IMR-90 (cell line): ENCODE data around the gene GPX3. TPM values are rescaled to one million over a fixed set of nuclear protein-coding genes. Genes with fewer than 3 reads are reported as not detected.

ENCODE experiments used
- ATAC-seq: fragments of 200-7000 bp; cut with Tn5 transposase; 2 replicates; pipeline ENCODE4 v1.9.1; 2020; ENCODE audit warnings: low read depth, mild to moderate bottlenecking, moderate library complexity
- BruUV-seq: library from RNA; stranded (reverse); fragments of 400-500 nt; replicated peaks from 2 replicates; lab custom pipeline; 2021; lab: Mats Ljungman, UMichigan
- CTCF ChIA-PET: fragments of 300-600 bp; formaldehyde crosslinking; extraction: SDS; loops from one replicate; lab custom pipeline; 2021; ENCODE audit warnings: antibody characterized with exemption; lab: Yijun Ruan, JAX
- POLR2A ChIA-PET: fragments of 300-600 bp; sonication (Branson Sonifier 250); formaldehyde crosslinking; loops from one replicate; lab custom pipeline; 2022; ENCODE audit warnings: antibody characterized with exemption; ENCODE audit not compliant: unreplicated experiment; lab: Charles Lee
- DNase-seq: peaks from one replicate; pipeline ENCODE4 v3.0.0; 2013
- H2AFZ ChIP-seq: replicated peaks from 2 replicates; pipeline ENCODE3; 2013; ENCODE audit warnings: low read length, mild to moderate bottlenecking; ENCODE audit not compliant: poor library complexity
- H2AK5ac ChIP-seq: 2 replicates; pipeline ENCODE4 v1.6.1; 2013; ENCODE audit warnings: low read depth, low read length, inconsistent platforms
- H2AK9ac ChIP-seq: replicated peaks from 2 replicates; pipeline ENCODE3; 2013; ENCODE audit warnings: mild to moderate bottlenecking, low read depth, low read length, moderate library complexity; ENCODE audit not compliant: poor library complexity
- H2BK120ac ChIP-seq: 2 replicates; pipeline ENCODE4 v1.6.1; 2013; ENCODE audit warnings: low read depth, low read length, inconsistent platforms
- H2BK15ac ChIP-seq: 3 replicates; pipeline ENCODE4 v1.6.1; 2013; ENCODE audit warnings: low read depth, low read length, inconsistent platforms
- H2BK20ac ChIP-seq: 2 replicates; pipeline ENCODE4 v1.6.1; 2013; ENCODE audit warnings: low read depth, mild to moderate bottlenecking, inconsistent platforms, low read length, moderate library complexity
- H2BK5ac ChIP-seq: 2 replicates; pipeline ENCODE4 v1.6.1; 2013; ENCODE audit warnings: mild to moderate bottlenecking, low read depth, low read length, inconsistent platforms; ENCODE audit not compliant: poor library complexity, severe bottlenecking
- H3K14ac ChIP-seq: replicated peaks from 2 replicates; pipeline ENCODE4 v1.6.1; 2013; ENCODE audit warnings: low read depth, low read length, inconsistent platforms
- H3K18ac ChIP-seq: 2 replicates; pipeline ENCODE4 v1.6.1; 2013; ENCODE audit warnings: low read depth, low read length, control low read depth
- H3K23ac ChIP-seq: 2 replicates; pipeline ENCODE4 v1.6.1; 2013; ENCODE audit warnings: low read depth, low read length, inconsistent platforms
- H3K27ac ChIP-seq: 2 replicates; pipeline ENCODE4 v1.5.1; 2013; ENCODE audit warnings: mild to moderate bottlenecking, control low read depth, low read length; ENCODE audit not compliant: insufficient read depth
- H3K27me3 ChIP-seq: 2 replicates; pipeline ENCODE4 v1.6.1; 2013; ENCODE audit warnings: low read length; ENCODE audit not compliant: control insufficient read depth, insufficient read depth
- H3K36me3 ChIP-seq: 2 replicates; pipeline ENCODE4 v1.6.1; 2013; ENCODE audit warnings: low read length, mixed read lengths; ENCODE audit not compliant: control insufficient read depth, insufficient read depth
- H3K4ac ChIP-seq: 2 replicates; pipeline ENCODE4 v1.6.1; 2013; ENCODE audit warnings: low read depth, low read length, inconsistent platforms
- H3K4me1 ChIP-seq: 2 replicates; pipeline ENCODE4 v1.6.1; 2013; ENCODE audit warnings: low read length, mixed read lengths; ENCODE audit not compliant: control insufficient read depth, insufficient read depth
- H3K4me2 ChIP-seq: 2 replicates; pipeline ENCODE4 v1.6.1; 2013; ENCODE audit warnings: low read depth, mild to moderate bottlenecking, control low read depth, low read length, moderate library complexity
- H3K4me3 ChIP-seq: 2 replicates; pipeline ENCODE4 v1.5.1; 2013; ENCODE audit warnings: low read depth, mild to moderate bottlenecking, control low read depth, low read length, moderate library complexity; ENCODE audit not compliant: insufficient read depth
- H3K56ac ChIP-seq: 2 replicates; pipeline ENCODE4 v1.6.1; 2013; ENCODE audit warnings: low read length, inconsistent platforms; ENCODE audit not compliant: insufficient read depth; ENCODE audit errors: extremely low read depth
- H3K79me1 ChIP-seq, 2 experiments: 2 replicates each; pipeline ENCODE4 v1.6.1; 2013; ENCODE audit warnings: low read length in 2 of 2, inconsistent platforms in 1 of 2, low read depth in 1 of 2
- H3K9ac ChIP-seq: 2 replicates; pipeline ENCODE4 v1.6.1; 2013; ENCODE audit warnings: low read depth, low read length, control low read depth
- H3K9me1 ChIP-seq: 2 replicates; pipeline ENCODE4 v1.6.1; 2013; ENCODE audit warnings: low read length, inconsistent platforms; ENCODE audit not compliant: insufficient read depth
- H3K9me3 ChIP-seq: 2 replicates; pipeline ENCODE4 v1.6.1; 2013; ENCODE audit warnings: low read length; ENCODE audit not compliant: control insufficient read depth, insufficient read depth
- H4K20me1 ChIP-seq: 2 replicates; pipeline ENCODE4 v1.6.1; 2013; ENCODE audit warnings: low read length, inconsistent platforms; ENCODE audit not compliant: insufficient read depth
- H4K5ac ChIP-seq: 2 replicates; pipeline ENCODE4 v1.6.1; 2013; ENCODE audit warnings: mild to moderate bottlenecking, low read depth, low read length, control low read depth
- H4K8ac ChIP-seq, 2 experiments: 2 replicates each; pipeline ENCODE4 v1.6.1; 2013; ENCODE audit warnings: low read depth in 2 of 2, low read length in 2 of 2, control low read depth in 1 of 2, inconsistent platforms in 1 of 2
- H4K91ac ChIP-seq: 2 replicates; pipeline ENCODE4 v1.6.1; 2013; ENCODE audit warnings: low read depth, low read length, inconsistent platforms; ENCODE audit not compliant: insufficient read depth
- BHLHE40 ChIP-seq: fragments of 150-350 bp; IDR thresholded peaks from 2 replicates; pipeline ENCODE4 v1.6.1; 2016; ENCODE audit warnings: mild to moderate bottlenecking, low read depth, low read length
- CEBPB ChIP-seq: IDR thresholded peaks from 2 replicates; pipeline ENCODE4 v1.6.1; 2012; ENCODE audit warnings: low read depth, low read length, improper control_type of control experiment
- CTCF ChIP-seq: conservative IDR thresholded peaks from 2 replicates; pipeline ENCODE4 v1.5.1; 2012; ENCODE audit warnings: mild to moderate bottlenecking, low read depth, low read length, improper control_type of control experiment
- FOS ChIP-seq: fragments of 150-350 bp; IDR thresholded peaks from 2 replicates; pipeline ENCODE4 v1.6.1; 2016; ENCODE audit warnings: low read depth, low read length
- MAZ ChIP-seq: IDR thresholded peaks from 2 replicates; pipeline ENCODE4 v1.6.1; 2012; ENCODE audit warnings: low read depth, mild to moderate bottlenecking, low read length, improper control_type of control experiment, moderate library complexity, borderline replicate concordance
- RAD21 ChIP-seq: IDR thresholded peaks from 2 replicates; pipeline ENCODE4 v1.6.1; 2012; ENCODE audit warnings: low read length, improper control_type of control experiment
- RFX5 ChIP-seq: IDR thresholded peaks from 2 replicates; pipeline ENCODE4 v1.8.0; 2012; ENCODE audit warnings: low read depth, mild to moderate bottlenecking, low read length, moderate library complexity
- SMC3 ChIP-seq: fragments of 150-350 bp; IDR thresholded peaks from 2 replicates; pipeline ENCODE4 v1.6.1; 2016; ENCODE audit warnings: low read depth, mild to moderate bottlenecking, antibody characterized with exemption, low read length, moderate library complexity
- WGBS, 2 experiments: methylation state at CpG; one replicate each; pipeline versions ENCODE4 v1.1.5 to v1.1.7; 2013; ENCODE audit warnings: missing lambda C conversion rate in 2 of 2; ENCODE audit not compliant: insufficient read length in 1 of 2; ENCODE audit errors: extremely low coverage in 2 of 2; 5-methylcytosine and 5-hydroxymethylcytosine counted together
- dilution Hi-C: fragments of 300-500 bp; cut with HindIII; formaldehyde crosslinking; loops from one replicate; pipeline ENCODE4 v1.14.3; 2018; ENCODE audit warnings: low sequenced_read_pairs; ENCODE audit not compliant: unreplicated experiment
- in situ Hi-C: fragments of 300-500 bp; cut with MboI; formaldehyde crosslinking; loops from 3 replicates; pipeline ENCODE4 v1.14.3; 2019; ENCODE audit warnings: low sequenced_read_pairs, inconsistent platforms, mixed read lengths
- intact Hi-C: fragments of 100-400 bp; cut with micrococcal nuclease; formaldehyde crosslinking; loops from 2 replicates; pipeline ENCODE4 v1.10.0; 2022
- polyA plus RNA-seq, 3 experiments: library from polyadenylated mRNA; depleted of rRNA; stranded (reverse); fragments of >200 nt; gene quantifications; 2 replicates each; pipeline ENCODE4 v1.2.3, GENCODE V29; 2012; ENCODE audit warnings: low replicate concordance in 1 of 3
- total RNA-seq: library from RNA; depleted of rRNA; stranded (reverse); fragments of >200 nt; gene quantifications from 2 replicates; pipeline ENCODE4 v1.2.3, GENCODE V29; 2012
- TF ChIP-seq, protein P1 (sequence below): fragments of 150-350 bp; IDR thresholded peaks from 2 replicates; pipeline ENCODE4 v1.6.1; 2017; ENCODE audit warnings: mild to moderate bottlenecking, antibody characterized with exemption, low read length, low read depth

The GPX3 gene
- total and polyA plus RNA-seq, 2 of the 4 experiments (the other 2 are of a cell fraction): 0.36 to 1.0 TPM

- H3K4ac ChIP-seq: 0 out of 2 replicates have a peak overlapping the region, but pooled peaks have one; percentile 11
- H2AK9ac ChIP-seq: peak overlapping the region; percentile 46
- peaks cover 10% of the 10 kb centered on the region for H4K20me1 ChIP-seq
- ATAC-seq: peak; percentile 96
- no peak overlapping the region for H2BK15ac ChIP-seq
- intact Hi-C loops: loop anchor here (1.0 to 2.0 kb wide), 4 partner anchors 48 to 188 kb away; no protein-coding TSS in a partner anchor
- no peak overlapping the region for H3K27ac ChIP-seq
- no TSS peak for BruUV-seq
- H3K4me3 ChIP-seq: no peak overlapping the region
- dilution Hi-C loops: no loop called here
- in situ Hi-C loops: loop anchor here (5.0 kb wide), 1 partner anchor 66 kb away; no protein-coding TSS in a partner anchor
- H2BK20ac ChIP-seq: no peak overlapping the region
- H3K9me1 ChIP-seq: peaks cover 3% of the 10 kb centered on the region; the same call in 1 of the 2 replicates
- no peak overlapping the region for H3K14ac ChIP-seq
- H3K18ac ChIP-seq: no peak overlapping the region
- peaks cover 12 to 44% of the 10 kb centered on the region in 2 experiments for H3K79me1 ChIP-seq
- ChIA-PET CTCF (interaction anchor here (0.6 to 4.0 kb wide), 20 partner anchors 9 to 115 kb away, joined by 3 to 61 read pairs (median 4); partner anchors contain the start of gene TNIP1), POLR2A (interaction anchor here (1.1 kb wide), 1 partner anchor 112 kb away, joined by 3 read pairs; no protein-coding TSS in a partner anchor)
- no peak overlapping the region for H4K91ac ChIP-seq
- no peak overlapping the region for H2BK120ac ChIP-seq
- H3K4me1 ChIP-seq: peaks cover 6% of the 10 kb centered on the region; the same call in 1 of the 2 replicates
- no peaks in the 10 kb centered on the region for H3K27me3 ChIP-seq
- WGBS, 2 experiments: 89% methylated on average over 1 of the region's 6 CpGs; no CpG with 5 or more reads in 1 of the 2 experiments
- H2AFZ ChIP-seq: peak overlapping the region; percentile 16
- peak; percentile 75 for DNase-seq
- H4K8ac ChIP-seq: no peak overlapping the region
- H2BK5ac ChIP-seq: no peak overlapping the region
- TF ChIP-seq MAZ (no peak), RFX5 (no peak), SMC3 (peak; percentile 93), FOS (0 out of 2 replicates have a peak, but pooled peaks have one; percentile 31), CTCF (peak; percentile 91), RAD21 (peak; percentile 94), BHLHE40 (no peak), CEBPB (no peak)
- TF ChIP-seq, protein P1, sequence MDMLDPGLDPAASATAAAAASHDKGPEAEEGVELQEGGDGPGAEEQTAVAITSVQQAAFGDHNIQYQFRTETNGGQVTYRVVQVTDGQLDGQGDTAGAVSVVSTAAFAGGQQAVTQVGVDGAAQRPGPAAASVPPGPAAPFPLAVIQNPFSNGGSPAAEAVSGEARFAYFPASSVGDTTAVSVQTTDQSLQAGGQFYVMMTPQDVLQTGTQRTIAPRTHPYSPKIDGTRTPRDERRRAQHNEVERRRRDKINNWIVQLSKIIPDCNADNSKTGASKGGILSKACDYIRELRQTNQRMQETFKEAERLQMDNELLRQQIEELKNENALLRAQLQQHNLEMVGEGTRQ: no peak
- no peak overlapping the region for H3K23ac ChIP-seq
- H3K36me3 ChIP-seq: peaks cover 49% of the 10 kb centered on the region
- no peak overlapping the region for H3K9ac ChIP-seq
- peak overlapping the region; percentile 37; the same call in 1 of the 2 replicates for H2AK5ac ChIP-seq
- no peak overlapping the region for H3K56ac ChIP-seq
- H4K5ac ChIP-seq: no peak overlapping the region
- no peaks in the 10 kb centered on the region for H3K9me3 ChIP-seq
- no peak overlapping the region for H3K4me2 ChIP-seq
Observed at GRCh38 chr5:151051066-151051930, 30.9 kb downstream of the GPX3 start.
